ENCODE results near the gene SLC22A7. TPM values are rescaled to one million over a fixed set of nuclear protein-coding genes. Genes with fewer than 3 reads are reported as not detected.

SLC22A7 gene
- polyA plus RNA-seq, 3 donors, result 0.79 to 1.4 (median 0.81) TPM

Other genes with a start within 250 kb of the SLC22A7 start
- 10 to 100 TPM; 47.5 to 57.8 (median 57.7) TPM for gene CUL7, start 244.4 kb upstream of the SLC22A7 start, polyA plus RNA-seq (ENCODE audit: insufficient read length in 3 of 3)
- 10 to 100 TPM; 46.8 to 73.4 (median 64.4) TPM for gene MRPL2, start 238.8 kb upstream of the SLC22A7 start, polyA plus RNA-seq (ENCODE audit: insufficient read length in 3 of 3)
- 10 to 100 TPM; 53.8 to 79.3 (median 57.6) TPM for gene KLC4, start 238.6 kb upstream of the SLC22A7 start, polyA plus RNA-seq (ENCODE audit: insufficient read length in 3 of 3)
- gene PTK7, start 221.9 kb upstream of the SLC22A7 start, polyA plus RNA-seq (ENCODE audit: insufficient read length in 3 of 3), result 100 to 1,000 TPM; 217 to 274 (median 239) TPM
- 10 to 100 TPM; 27.6 to 32.8 (median 31.5) TPM for gene SRF, start 127.0 kb upstream of the SLC22A7 start, polyA plus RNA-seq (ENCODE audit: insufficient read length in 3 of 3)
- gene CUL9, start 116.1 kb upstream of the SLC22A7 start, polyA plus RNA-seq (ENCODE audit: insufficient read length in 3 of 3), result 10 to 100 TPM; 30.8 to 45.6 (median 37.8) TPM
- 10 to 100 TPM; 45.2 to 91.1 (median 85.0) TPM for gene DNPH1, start 68.8 kb upstream of the SLC22A7 start, polyA plus RNA-seq (ENCODE audit: insufficient read length in 3 of 3)
- under 1 TPM; 0.26 to 0.51 (median 0.29) TPM for gene TTBK1, start 54.8 kb upstream of the SLC22A7 start, polyA plus RNA-seq (ENCODE audit: insufficient read length in 3 of 3)
- 1 to 10 TPM; 3.3 to 9.0 (median 3.7) TPM for gene CRIP3, start 10.6 kb downstream of the SLC22A7 start, polyA plus RNA-seq (ENCODE audit: insufficient read length in 3 of 3)
- 10 to 100 TPM; 28.5 to 28.8 (median 28.5) TPM for gene ZNF318, start 71.4 kb downstream of the SLC22A7 start, polyA plus RNA-seq (ENCODE audit: insufficient read length in 3 of 3)
- 10 to 100 TPM; 16.9 to 27.6 (median 21.2) TPM for gene ABCC10, start 129.3 kb downstream of the SLC22A7 start, polyA plus RNA-seq (ENCODE audit: insufficient read length in 3 of 3)
- 1 to 10 TPM in 2 of 3 donors, under 1 TPM in 1; 0.73 to 1.3 (median 1.0) TPM for gene DLK2, start 157.3 kb downstream of the SLC22A7 start, polyA plus RNA-seq (ENCODE audit: insufficient read length in 3 of 3)
- gene TJAP1, start 179.3 kb downstream of the SLC22A7 start, polyA plus RNA-seq (ENCODE audit: insufficient read length in 3 of 3), result 10 to 100 TPM; 36.0 to 46.3 (median 39.8) TPM
- 1 to 10 TPM in 2 of 3 donors, under 1 TPM in 1; 0.82 to 1.6 (median 1.2) TPM for gene LRRC73, start 212.1 kb downstream of the SLC22A7 start, polyA plus RNA-seq (ENCODE audit: insufficient read length in 3 of 3)
- 100 to 1,000 TPM; 136 to 163 (median 146) TPM for gene YIPF3, start 218.7 kb downstream of the SLC22A7 start, polyA plus RNA-seq (ENCODE audit: insufficient read length in 3 of 3)
- gene POLR1C, start 218.8 kb downstream of the SLC22A7 start, polyA plus RNA-seq (ENCODE audit: insufficient read length in 3 of 3), result 10 to 100 TPM; 36.9 to 43.6 (median 40.6) TPM